Activated CD8-positive, alpha-beta T cell treated with anti-CD3 and anti-CD28 coated beads for 36 hours (primary cell): ENCODE results near the gene TBC1D2B. TPM values are rescaled to one million over a fixed set of nuclear protein-coding genes. Genes with fewer than 3 reads are reported as not detected.
"Not testable (repeated sequence)": the region's sequence is repeated elsewhere in the genome, so short reads cannot be mapped to it uniquely, and the experiment has no call there.

Experiments
- ATAC-seq: fragments of 200-7000 bp; cut with Tn5 transposase; one replicate; pipeline ENCODE4 v1.10.0; 2021; ENCODE audit warnings: mild to moderate bottlenecking, moderate library complexity
- CTCF ChIA-PET: fragments of 350-600 bp; sonication (Branson Sonifier 250); formaldehyde crosslinking; loops from one replicate; lab custom pipeline; 2021; ENCODE audit warnings: antibody characterized with exemption; lab: Charles Lee
- POLR2A ChIA-PET: fragments of 350-600 bp; sonication (Branson Sonifier 250); formaldehyde crosslinking; loops from one replicate; lab custom pipeline; 2021; ENCODE audit warnings: antibody characterized with exemption; lab: Charles Lee
- DNase-seq: peaks from one replicate; pipeline ENCODE4 v3.0.0-alpha.2; 2020
- H3K27ac Mint-ChIP-seq: one replicate; pipeline ENCODE4 v1.8.0; 2021; ENCODE audit warnings: mild to moderate bottlenecking, mixed read lengths
- H3K27me3 Mint-ChIP-seq: one replicate; pipeline ENCODE4 v1.8.0; 2021; ENCODE audit warnings: mixed read lengths
- H3K36me3 Mint-ChIP-seq: one replicate; pipeline ENCODE4 v1.8.0; 2021; ENCODE audit warnings: low read depth, mixed read lengths
- H3K4me1 Mint-ChIP-seq: one replicate; pipeline ENCODE4 v1.8.0; 2021; ENCODE audit warnings: low read depth, mixed read lengths
- H3K4me3 Mint-ChIP-seq: one replicate; pipeline ENCODE4 v1.8.0; 2021; ENCODE audit warnings: mild to moderate bottlenecking, moderate library complexity, mixed read lengths
- H3K9me3 Mint-ChIP-seq: one replicate; pipeline ENCODE4 v1.8.0; 2021; ENCODE audit warnings: mixed read lengths
- CTCF ChIP-seq: fragments of 200-600 bp; IDR thresholded peaks from one replicate; pipeline ENCODE4 v1.8.0; 2022; ENCODE audit warnings: antibody characterized with exemption, mild to moderate bottlenecking
- intact Hi-C: fragments of 100-400 bp; cut with micrococcal nuclease; formaldehyde crosslinking; loops from one replicate; pipeline ENCODE4 v1.10.0; 2022
- total RNA-seq, 2 experiments: library from RNA; stranded (reverse); gene quantifications; one replicate each; pipeline ENCODE4 v1.2.3, GENCODE V29; 2021

Gene TBC1D2B
- total RNA-seq, 2 experiments from 2014 or later: 62.9 to 65.7 TPM

GRCh38 chr15:78001656-78002055 lies 75.9 kb downstream of the TBC1D2B start:
- Mint-ChIP-seq H3K36me3 (peaks cover 26% of the 10 kb centered on the region), H3K4me1 (peaks cover 18% of the 10 kb centered on the region), H3K4me3 (no peak overlapping the region), H3K27ac (peak overlapping the region; percentile 38), H3K9me3 (no peaks in the 10 kb centered on the region), H3K27me3 (no peaks in the 10 kb centered on the region)
- ChIA-PET CTCF (interaction anchor here (1.9 to 2.0 kb wide), 2 partner anchors 42 to 107 kb away, joined by 7 to 8 read pairs; no protein-coding TSS in a partner anchor), POLR2A (interaction anchor here (1.7 kb wide), 1 partner anchor 107 kb away, joined by 5 read pairs; no protein-coding TSS in a partner anchor)
- no peak for TF ChIP-seq CTCF
- ATAC-seq (no peak), DNase-seq (no peak)
- intact Hi-C loops: loop anchor here (5.0 kb wide), 1 partner anchor 111 kb away; no protein-coding TSS in a partner anchor

- no peak for TF ChIP-seq CTCF
- no peaks in the 10 kb centered on the region for H3K27me3 Mint-ChIP-seq
- DNase-seq: no peak
- POLR2A ChIA-PET: no interaction called here
- H3K36me3 Mint-ChIP-seq: peaks cover 25% of the 10 kb centered on the region
- CTCF ChIA-PET: interaction anchor here (0.9 to 4.1 kb wide), 5 partner anchors 17 to 111 kb away, joined by 3 to 55 read pairs (median 11); no protein-coding TSS in a partner anchor
- intact Hi-C loops: loop anchor here (5.0 kb wide), 1 partner anchor 111 kb away; no protein-coding TSS in a partner anchor
- no peaks in the 10 kb centered on the region for H3K9me3 Mint-ChIP-seq
- H3K4me3 Mint-ChIP-seq: no peak overlapping the region
- H3K4me1 Mint-ChIP-seq: peaks cover 16% of the 10 kb centered on the region
- no peak for ATAC-seq
- H3K27ac Mint-ChIP-seq: peak overlapping the region; percentile 44
Measured at GRCh38 chr15:78000927-78001249, 76.6 kb downstream of the TBC1D2B start.

- no peaks in the 10 kb centered on the region for H3K9me3 Mint-ChIP-seq
- H3K4me1 Mint-ChIP-seq: peaks cover 16% of the 10 kb centered on the region
- H3K27ac Mint-ChIP-seq: peak overlapping the region; percentile 48
- CTCF ChIA-PET: interaction anchor here (0.9 to 4.1 kb wide), 10 partner anchors 17 to 196 kb away, joined by 3 to 55 read pairs (median 6); no protein-coding TSS in a partner anchor
- peak; percentile 99 for ATAC-seq
- POLR2A ChIA-PET: no interaction called here
- H3K27me3 Mint-ChIP-seq: no peaks in the 10 kb centered on the region
- intact Hi-C loops: loop anchor here (5.0 kb wide), 1 partner anchor 112 kb away; no protein-coding TSS in a partner anchor
- peak; percentile 70 for TF ChIP-seq CTCF
- peak; percentile 88 for DNase-seq
- no peak overlapping the region for H3K4me3 Mint-ChIP-seq
- peaks cover 25% of the 10 kb centered on the region for H3K36me3 Mint-ChIP-seq
Measured at GRCh38 chr15:78000091-78000926, 77.2 kb downstream of the TBC1D2B start.

- ChIA-PET POLR2A (no interaction called here), CTCF (interaction anchor here (1.1 to 4.1 kb wide), 9 partner anchors 18 to 196 kb away, joined by 3 to 55 read pairs (median 6); no protein-coding TSS in a partner anchor)
- Mint-ChIP-seq H3K27ac (no peak overlapping the region), H3K4me3 (no peak overlapping the region), H3K9me3 (no peaks in the 10 kb centered on the region), H3K27me3 (no peaks in the 10 kb centered on the region), H3K4me1 (peaks cover 16% of the 10 kb centered on the region), H3K36me3 (peaks cover 25% of the 10 kb centered on the region)
- TF ChIP-seq CTCF: no peak
- DNase-seq (no peak), ATAC-seq (no peak)
- intact Hi-C loops: no loop called here
Measured at GRCh38 chr15:77999486-77999885, 78.0 kb downstream of the TBC1D2B start.

GRCh38 chr15:77998592-77998991 lies 78.9 kb downstream of the TBC1D2B start:
- ChIA-PET CTCF (interaction anchor here (1.7 to 4.1 kb wide), 4 partner anchors 31 to 114 kb away, joined by 6 to 55 read pairs (median 10); no protein-coding TSS in a partner anchor), POLR2A (no interaction called here)
- no peaks in the 10 kb centered on the region for H3K27me3 Mint-ChIP-seq
- peaks cover 13% of the 10 kb centered on the region for H3K4me1 Mint-ChIP-seq
- ATAC-seq (no peak), DNase-seq (no peak)
- TF ChIP-seq CTCF: no peak
- H3K4me3 Mint-ChIP-seq: no peak overlapping the region
- H3K27ac Mint-ChIP-seq: no peak overlapping the region
- H3K36me3 Mint-ChIP-seq: peaks cover 20% of the 10 kb centered on the region
- H3K9me3 Mint-ChIP-seq: no peaks in the 10 kb centered on the region
- intact Hi-C loops: no loop called here

- ATAC-seq, H3K4me3 Mint-ChIP-seq, H3K27ac Mint-ChIP-seq, DNase-seq, H3K27me3 Mint-ChIP-seq, intact Hi-C loops, H3K9me3 Mint-ChIP-seq, POLR2A ChIA-PET: not testable (repeated sequence)
- Mint-ChIP-seq H3K36me3 (peaks cover 15% of the 10 kb centered on the region), H3K4me1 (peaks cover 16% of the 10 kb centered on the region)
- CTCF ChIA-PET: interaction anchor here (2.2 to 4.1 kb wide), 3 partner anchors 21 to 114 kb away, joined by 4 to 55 read pairs (median 11); no protein-coding TSS in a partner anchor
Measured at GRCh38 chr15:77997761-77998554, 79.6 kb downstream of the TBC1D2B start.
